Activated naive CD8-positive, alpha-beta T cell treated with anti-CD3 and anti-CD28 coated beads, Interleukin-2, amount 50 U/mL, for 16 hours (primary cell): ENCODE results near the gene MRPL52.
"Not testable (repeated sequence)": the region's sequence is repeated elsewhere in the genome, so short reads cannot be mapped to it uniquely, and the experiment has no call there.

Experiments
- DNase-seq: peaks from one replicate; pipeline ENCODE4 v3.0.0-alpha.2; 2020; ENCODE audit warnings: low read depth, low spot score

Gene MRPL52

GRCh38 chr14:22837750-22838538 is 8.3 kb downstream of the MRPL52 start:
- no peak for DNase-seq

GRCh38 chr14:22838631-22839041 is 8.9 kb downstream of the MRPL52 start:
- DNase-seq, result no peak

GRCh38 chr14:22839159-22839779 is 9.6 kb downstream of the MRPL52 start:
- no peak for DNase-seq

GRCh38 chr14:22841311-22841710 is 11.6 kb downstream of the MRPL52 start:
- no peak for DNase-seq

DNA sequence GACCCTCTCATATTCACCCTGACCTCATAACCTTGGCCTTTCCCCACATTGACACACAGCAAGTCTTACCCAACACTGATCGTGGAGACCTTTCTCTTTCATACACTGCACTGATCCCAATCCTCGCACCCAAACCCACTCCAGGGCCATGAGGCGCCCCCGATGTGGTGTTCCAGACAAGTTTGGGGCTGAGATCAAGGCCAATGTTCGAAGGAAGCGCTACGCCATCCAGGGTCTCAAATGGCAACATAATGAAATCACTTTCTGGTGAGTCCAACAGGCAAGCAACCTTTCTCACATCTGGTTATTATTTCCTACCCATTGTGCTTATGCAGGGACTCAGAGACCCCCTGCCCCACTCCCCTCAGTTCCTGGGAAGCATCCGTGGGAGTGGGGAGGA is 12.1 kb downstream of the MRPL52 start:
- DNase-seq, result no peak

- DNase-seq, result no peak
These were observed 12.8 kb downstream of the MRPL52 start for GRCh38 chr14:22842211-22843122.

GRCh38 chr14:22843123-22843925 is 13.6 kb downstream of the MRPL52 start:
- DNase-seq, result no peak

- DNase-seq, result no peak
These were observed 14.8 kb downstream of the MRPL52 start for GRCh38 chr14:22844221-22845102.

DNA sequence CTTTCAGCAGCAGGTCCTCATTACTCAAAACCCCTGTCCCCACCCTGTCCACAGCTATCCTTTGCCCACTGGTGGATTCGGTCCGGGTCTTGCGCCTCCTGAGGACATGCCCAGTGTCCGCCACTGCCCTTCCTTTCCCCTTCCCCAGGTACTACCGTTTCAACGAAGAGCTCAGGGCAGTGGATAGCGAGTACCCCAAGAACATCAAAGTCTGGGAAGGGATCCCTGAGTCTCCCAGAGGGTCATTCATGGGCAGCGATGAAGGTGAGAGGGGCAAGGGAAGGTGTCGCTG is 15.4 kb downstream of the MRPL52 start:
- DNase-seq, result no peak

- DNase-seq, result no peak
These were observed 16.3 kb downstream of the MRPL52 start for GRCh38 chr14:22845821-22846625.

- DNase-seq, result no peak
These were observed 17.2 kb downstream of the MRPL52 start for GRCh38 chr14:22846811-22847307.

GRCh38 chr14:22847661-22848341 is 18.1 kb downstream of the MRPL52 start:
- no peak for DNase-seq

GRCh38 chr14:22848351-22849164 is 18.9 kb downstream of the MRPL52 start:
- DNase-seq, result no peak

DNA sequence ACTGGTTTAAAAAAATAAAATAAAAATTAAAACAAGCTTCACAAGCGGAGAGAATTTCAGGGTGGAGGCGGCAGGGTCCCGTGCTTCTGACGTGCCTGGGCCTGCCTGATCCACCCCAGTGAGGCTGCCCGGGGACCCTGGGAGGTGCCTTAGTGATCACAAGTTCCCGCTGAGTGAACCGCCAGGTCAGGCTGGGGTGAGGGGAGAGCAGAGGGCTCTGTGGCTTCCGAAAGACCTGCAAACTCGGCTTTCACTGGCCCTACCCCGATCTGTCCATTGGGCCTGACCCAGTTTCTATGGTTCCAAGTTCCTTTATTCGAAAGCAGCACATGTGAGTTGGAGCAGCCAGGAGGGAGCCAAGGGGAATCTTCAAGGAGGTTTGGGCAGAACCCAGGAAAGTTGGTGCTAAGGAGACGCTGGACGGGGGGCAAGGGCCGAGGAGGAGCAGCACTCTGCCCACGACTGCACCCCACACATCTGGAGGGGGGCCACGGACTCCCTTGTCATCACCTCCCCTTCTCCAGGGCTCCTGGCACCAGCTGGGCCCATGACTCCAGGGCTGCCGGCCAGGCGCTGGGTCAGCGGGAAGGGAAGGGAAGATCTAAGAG is 19.6 kb downstream of the MRPL52 start:
- DNase-seq, result no peak

- DNase-seq, result no peak
These were observed 21.5 kb downstream of the MRPL52 start for GRCh38 chr14:22850944-22851764.

DNA sequence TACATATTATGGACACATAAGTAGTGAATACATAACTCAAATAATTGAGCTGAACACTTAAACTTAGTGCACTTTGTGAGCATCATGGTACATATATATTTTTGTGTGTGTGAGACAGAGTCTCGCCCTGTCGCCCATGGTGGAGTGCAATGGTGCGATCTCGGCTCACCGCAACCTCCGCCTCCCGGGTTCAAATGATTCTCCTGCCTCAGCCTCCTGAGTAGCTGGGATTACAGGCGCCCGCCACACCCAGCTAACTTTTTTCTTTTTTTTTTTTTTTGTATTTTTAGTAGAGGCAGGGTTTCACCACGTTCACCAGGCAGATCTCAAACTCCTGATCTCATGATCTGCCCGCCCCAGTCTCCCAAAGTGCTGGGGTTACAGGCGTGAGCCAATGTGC is 22.5 kb downstream of the MRPL52 start:
- not testable (repeated sequence) for DNase-seq

DNA sequence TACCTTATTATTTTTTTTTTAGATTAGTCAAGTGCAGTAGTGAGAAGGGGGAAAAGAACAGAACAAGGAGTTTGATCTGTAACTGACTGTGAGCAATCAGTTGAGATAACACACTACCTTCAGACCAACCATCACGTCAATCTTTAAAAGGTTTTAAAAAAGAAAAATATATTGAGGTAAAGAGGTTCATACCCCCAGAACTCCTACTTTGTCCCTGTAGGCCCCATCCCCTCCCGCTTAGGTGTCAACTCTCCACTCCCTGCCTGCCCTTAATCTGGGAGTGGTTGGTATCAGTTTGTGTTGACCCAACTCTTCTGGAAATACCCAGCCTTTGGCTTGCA is 22.9 kb downstream of the MRPL52 start:
- no peak for DNase-seq
